Glutamatergic neuron (in vitro differentiated cells): Measurements from ENCODE around the gene PTPRCAP. TPM values are rescaled to one million over a fixed set of nuclear protein-coding genes. Genes with fewer than 3 reads are reported as not detected.

Experiments used
- DNase-seq: peaks from one replicate; pipeline ENCODE4 v3.0.0; 2022
- H3K27ac Mint-ChIP-seq: one replicate; pipeline ENCODE4 v1.8.0; 2020; ENCODE audit warnings: mild to moderate bottlenecking, mixed read lengths, inconsistent platforms; ENCODE audit not compliant: unreplicated experiment
- H3K27me3 Mint-ChIP-seq: one replicate; pipeline ENCODE4 v1.8.0; 2020; ENCODE audit warnings: mild to moderate bottlenecking, moderate library complexity, mixed read lengths, inconsistent platforms; ENCODE audit not compliant: unreplicated experiment
- H3K36me3 Mint-ChIP-seq: one replicate; pipeline ENCODE4 v1.8.0; 2020; ENCODE audit warnings: mild to moderate bottlenecking, mixed read lengths, inconsistent platforms; ENCODE audit not compliant: unreplicated experiment
- H3K4me1 Mint-ChIP-seq: one replicate; pipeline ENCODE4 v1.8.0; 2020; ENCODE audit warnings: mild to moderate bottlenecking, low read depth, mixed read lengths, inconsistent platforms; ENCODE audit not compliant: unreplicated experiment
- H3K4me3 Mint-ChIP-seq: one replicate; pipeline ENCODE4 v1.8.0; 2020; ENCODE audit warnings: mild to moderate bottlenecking, mixed read lengths, inconsistent platforms; ENCODE audit not compliant: unreplicated experiment
- H3K9me3 Mint-ChIP-seq: one replicate; pipeline ENCODE4 v1.8.0; 2020; ENCODE audit warnings: mild to moderate bottlenecking, moderate library complexity, mixed read lengths, inconsistent platforms; ENCODE audit not compliant: unreplicated experiment
- CTCF ChIP-seq: fragments of 200-600 bp; sonication (generic); IDR thresholded peaks from one replicate; pipeline ENCODE4 v1.5.0; 2021; ENCODE audit not compliant: partially characterized antibody, unreplicated experiment
- total RNA-seq: library from RNA; stranded (reverse); fragmentation: NEBNext Ultra II Directional; extraction: Animal tissue kit (Norgen Biotek cat#: 25700); gene quantifications from one replicate; pipeline ENCODE4 v1.2.1, GENCODE V29; 2021; ENCODE audit not compliant: unreplicated experiment

PTPRCAP gene
- total RNA-seq, 1 donor from 2014 or later: 2.1 TPM

GRCh38 chr11:67400251-67400941 lies 37.1 kb downstream of the PTPRCAP start:
- TF ChIP-seq CTCF: no peak
- peak overlapping the region; percentile 50 for H3K27ac Mint-ChIP-seq
- H3K36me3 Mint-ChIP-seq: no peaks in the 10 kb centered on the region
- peaks cover 4% of the 10 kb centered on the region for H3K4me1 Mint-ChIP-seq
- no peak for DNase-seq
- peaks cover 8% of the 10 kb centered on the region for H3K27me3 Mint-ChIP-seq
- peaks cover 1% of the 10 kb centered on the region for H3K9me3 Mint-ChIP-seq
- peak overlapping the region; percentile 84 for H3K4me3 Mint-ChIP-seq

- DNase-seq: no peak
- Mint-ChIP-seq H3K27me3 (peaks cover 10% of the 10 kb centered on the region), H3K9me3 (peaks cover 1% of the 10 kb centered on the region), H3K4me1 (peaks cover 4% of the 10 kb centered on the region), H3K27ac (no peak overlapping the region), H3K4me3 (no peak overlapping the region), H3K36me3 (no peaks in the 10 kb centered on the region)
- TF ChIP-seq CTCF: no peak
These were observed 38.6 kb downstream of the PTPRCAP start for GRCh38 chr11:67398661-67399563.

GRCh38 chr11:67397986-67398660 lies 39.4 kb downstream of the PTPRCAP start:
- Mint-ChIP-seq H3K27me3 (peaks cover 12% of the 10 kb centered on the region), H3K9me3 (peaks cover 1% of the 10 kb centered on the region), H3K27ac (no peak overlapping the region), H3K4me1 (peaks cover 4% of the 10 kb centered on the region), H3K36me3 (no peaks in the 10 kb centered on the region), H3K4me3 (no peak overlapping the region)
- no peak for TF ChIP-seq CTCF
- no peak for DNase-seq

GRCh38 chr11:67397536-67397935 lies 39.9 kb downstream of the PTPRCAP start:
- DNase-seq: no peak
- Mint-ChIP-seq H3K27me3 (peaks cover 12% of the 10 kb centered on the region), H3K4me3 (no peak overlapping the region), H3K9me3 (peaks cover 1% of the 10 kb centered on the region), H3K27ac (no peak overlapping the region), H3K36me3 (no peaks in the 10 kb centered on the region), H3K4me1 (peaks cover 4% of the 10 kb centered on the region)
- no peak for TF ChIP-seq CTCF
